Panc1 (cell line): ENCODE data around the gene DNAAF5. TPM values are rescaled to one million over a fixed set of nuclear protein-coding genes. Genes with fewer than 3 reads are reported as not detected.

ENCODE experiments used
- ATAC-seq: fragments of 200-7000 bp; cut with Tn5 transposase; 2 replicates; pipeline ENCODE4 v1.9.1; 2020; ENCODE audit warnings: mild to moderate bottlenecking, moderate library complexity
- BruUV-seq: library from RNA; stranded (reverse); fragments of 400-500 nt; replicated peaks from 2 replicates; lab custom pipeline; 2021; lab: Mats Ljungman, UMichigan
- CTCF ChIA-PET: fragments of 300-600 bp; sonication (Branson Sonifier 250); formaldehyde crosslinking; loops from one replicate; lab custom pipeline; 2022; ENCODE audit warnings: antibody characterized with exemption; lab: Charles Lee
- POLR2A ChIA-PET: fragments of 300-600 bp; sonication (Branson Sonifier 250); formaldehyde crosslinking; loops from one replicate; lab custom pipeline; 2022; ENCODE audit warnings: antibody characterized with exemption; lab: Charles Lee
- DNase-seq: peaks from one replicate; pipeline ENCODE4 v3.0.0-alpha.2; 2010; ENCODE audit warnings: low read depth, low spot score
- H3K27ac ChIP-seq: 2 replicates; pipeline ENCODE4 v1.5.1; 2011; ENCODE audit warnings: mild to moderate bottlenecking, low read length, inconsistent platforms
- H3K27me3 ChIP-seq: fragments of 200-500 bp; sonication (Bioruptor generic); 2 replicates; pipeline ENCODE4 v1.6.0; 2014; ENCODE audit warnings: low read length, inconsistent platforms; ENCODE audit not compliant: control insufficient read depth, insufficient read depth
- H3K36me3 ChIP-seq: fragments of 200-500 bp; sonication (Bioruptor generic); 2 replicates; pipeline ENCODE4 v1.5.1; 2014; ENCODE audit warnings: inconsistent platforms, mild to moderate bottlenecking, low read length, moderate library complexity; ENCODE audit not compliant: control insufficient read depth, insufficient read depth
- H3K4me1 ChIP-seq: 2 replicates; pipeline ENCODE4 v1.5.1; 2011; ENCODE audit warnings: inconsistent platforms, mild to moderate bottlenecking, low read length, moderate library complexity; ENCODE audit not compliant: control insufficient read depth, insufficient read depth
- H3K4me3 ChIP-seq, 2 experiments: 2 replicates each; pipeline ENCODE4 v1.5.1; 2011 to 2012; ENCODE audit warnings: low read depth in 2 of 2, low read length in 2 of 2, mild to moderate bottlenecking in 2 of 2, inconsistent platforms in 1 of 2, moderate library complexity in 1 of 2
- H3K9me3 ChIP-seq: fragments of 200-500 bp; sonication (Bioruptor generic); 2 replicates; pipeline ENCODE4 v1.5.1; 2014; ENCODE audit warnings: low read depth, mild to moderate bottlenecking, inconsistent platforms, low read length, moderate library complexity; ENCODE audit not compliant: control insufficient read depth, insufficient read depth
- POLR2AphosphoS5 ChIP-seq: IDR thresholded peaks from 2 replicates; pipeline ENCODE4 v1.6.1; 2012; ENCODE audit warnings: mild to moderate bottlenecking, low read depth, low read length, moderate library complexity
- SIN3A ChIP-seq: IDR thresholded peaks from 2 replicates; pipeline ENCODE4 v1.6.1; 2012; ENCODE audit warnings: low read depth, mild to moderate bottlenecking, low read length, moderate library complexity, borderline replicate concordance; ENCODE audit not compliant: insufficient read depth
- TCF7L2 ChIP-seq: IDR thresholded peaks from 2 replicates; pipeline ENCODE4 v1.6.1; 2011; ENCODE audit warnings: mild to moderate bottlenecking, low read depth, low read length, inconsistent platforms
- in situ Hi-C: cut with HindIII; loops from 2 replicates; pipeline ENCODE4 v1.10.0; 2016; ENCODE audit warnings: low sequenced_read_pairs, low pct_unique_long_range_greater_than_20kb
- intact Hi-C: fragments of 100-400 bp; cut with micrococcal nuclease; formaldehyde crosslinking; loops from one replicate; pipeline ENCODE4 v1.10.0; 2022; ENCODE audit not compliant: unreplicated experiment
- total RNA-seq: library from RNA; stranded (reverse); gene quantifications from one replicate; pipeline ENCODE4 v1.2.1, GENCODE V29; 2021; ENCODE audit not compliant: unreplicated experiment
- TF ChIP-seq, protein P1 (sequence below), 2 experiments: IDR thresholded peaks; 2 replicates each; pipeline ENCODE4 v1.6.1; 2011 to 2012; ENCODE audit warnings: low read depth in 2 of 2, control low read depth in 1 of 2, low read length in 1 of 2, mild to moderate bottlenecking in 1 of 2, moderate library complexity in 1 of 2; ENCODE audit not compliant: insufficient read depth in 1 of 2
- TF ChIP-seq, protein P2 (sequence below): fragments of 450-650 bp; IDR thresholded peaks from 2 replicates; pipeline ENCODE4 v1.5.1; 2017; ENCODE audit warnings: mild to moderate bottlenecking

The DNAAF5 gene
- total RNA-seq, 1 experiment from 2014 or later, result 79.5 TPM

DNA sequence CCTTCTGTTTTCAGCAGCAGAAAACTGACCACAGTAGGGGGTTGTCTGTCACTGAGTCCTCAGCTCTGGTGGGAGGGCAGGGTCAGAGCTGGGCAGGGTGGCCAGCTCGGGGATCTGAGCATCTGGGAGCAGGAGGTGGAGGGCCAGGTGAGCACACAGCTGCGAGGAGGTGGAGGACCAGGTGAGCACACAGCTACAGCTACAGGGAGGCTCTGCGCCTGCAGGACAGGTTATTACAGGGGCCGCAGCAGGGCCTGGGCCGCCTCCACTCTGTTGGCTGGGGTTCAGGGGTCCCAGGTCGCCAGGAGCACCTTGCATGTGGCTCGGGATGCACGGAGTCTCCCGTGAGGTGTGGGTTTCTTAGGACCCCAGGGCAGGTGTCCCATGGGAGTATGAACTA lies 53.0 kb downstream of the DNAAF5 start:
- DNase-seq (no peak), ATAC-seq (no peak)
- Histone ChIP-seq H3K9me3 (no peaks in the 10 kb centered on the region), H3K36me3 (peaks cover 22% of the 10 kb centered on the region), H3K4me1 (no peaks in the 10 kb centered on the region), H3K27ac (no peak overlapping the region), H3K27me3 (no peaks in the 10 kb centered on the region), H3K4me3 (no peak overlapping the region)
- TF ChIP-seq, protein P1, sequence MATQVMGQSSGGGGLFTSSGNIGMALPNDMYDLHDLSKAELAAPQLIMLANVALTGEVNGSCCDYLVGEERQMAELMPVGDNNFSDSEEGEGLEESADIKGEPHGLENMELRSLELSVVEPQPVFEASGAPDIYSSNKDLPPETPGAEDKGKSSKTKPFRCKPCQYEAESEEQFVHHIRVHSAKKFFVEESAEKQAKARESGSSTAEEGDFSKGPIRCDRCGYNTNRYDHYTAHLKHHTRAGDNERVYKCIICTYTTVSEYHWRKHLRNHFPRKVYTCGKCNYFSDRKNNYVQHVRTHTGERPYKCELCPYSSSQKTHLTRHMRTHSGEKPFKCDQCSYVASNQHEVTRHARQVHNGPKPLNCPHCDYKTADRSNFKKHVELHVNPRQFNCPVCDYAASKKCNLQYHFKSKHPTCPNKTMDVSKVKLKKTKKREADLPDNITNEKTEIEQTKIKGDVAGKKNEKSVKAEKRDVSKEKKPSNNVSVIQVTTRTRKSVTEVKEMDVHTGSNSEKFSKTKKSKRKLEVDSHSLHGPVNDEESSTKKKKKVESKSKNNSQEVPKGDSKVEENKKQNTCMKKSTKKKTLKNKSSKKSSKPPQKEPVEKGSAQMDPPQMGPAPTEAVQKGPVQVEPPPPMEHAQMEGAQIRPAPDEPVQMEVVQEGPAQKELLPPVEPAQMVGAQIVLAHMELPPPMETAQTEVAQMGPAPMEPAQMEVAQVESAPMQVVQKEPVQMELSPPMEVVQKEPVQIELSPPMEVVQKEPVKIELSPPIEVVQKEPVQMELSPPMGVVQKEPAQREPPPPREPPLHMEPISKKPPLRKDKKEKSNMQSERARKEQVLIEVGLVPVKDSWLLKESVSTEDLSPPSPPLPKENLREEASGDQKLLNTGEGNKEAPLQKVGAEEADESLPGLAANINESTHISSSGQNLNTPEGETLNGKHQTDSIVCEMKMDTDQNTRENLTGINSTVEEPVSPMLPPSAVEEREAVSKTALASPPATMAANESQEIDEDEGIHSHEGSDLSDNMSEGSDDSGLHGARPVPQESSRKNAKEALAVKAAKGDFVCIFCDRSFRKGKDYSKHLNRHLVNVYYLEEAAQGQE (IDR thresholded peaks at IDR 0.05; ENCODE audit: insufficient read depth in 1 of 2, low read depth in 2 of 2, low read length in 1 of 2), result no peak
- TF ChIP-seq SIN3A (no peak), TCF7L2 (no peak), POLR2AphosphoS5 (no peak)
- TF ChIP-seq, protein P2, sequence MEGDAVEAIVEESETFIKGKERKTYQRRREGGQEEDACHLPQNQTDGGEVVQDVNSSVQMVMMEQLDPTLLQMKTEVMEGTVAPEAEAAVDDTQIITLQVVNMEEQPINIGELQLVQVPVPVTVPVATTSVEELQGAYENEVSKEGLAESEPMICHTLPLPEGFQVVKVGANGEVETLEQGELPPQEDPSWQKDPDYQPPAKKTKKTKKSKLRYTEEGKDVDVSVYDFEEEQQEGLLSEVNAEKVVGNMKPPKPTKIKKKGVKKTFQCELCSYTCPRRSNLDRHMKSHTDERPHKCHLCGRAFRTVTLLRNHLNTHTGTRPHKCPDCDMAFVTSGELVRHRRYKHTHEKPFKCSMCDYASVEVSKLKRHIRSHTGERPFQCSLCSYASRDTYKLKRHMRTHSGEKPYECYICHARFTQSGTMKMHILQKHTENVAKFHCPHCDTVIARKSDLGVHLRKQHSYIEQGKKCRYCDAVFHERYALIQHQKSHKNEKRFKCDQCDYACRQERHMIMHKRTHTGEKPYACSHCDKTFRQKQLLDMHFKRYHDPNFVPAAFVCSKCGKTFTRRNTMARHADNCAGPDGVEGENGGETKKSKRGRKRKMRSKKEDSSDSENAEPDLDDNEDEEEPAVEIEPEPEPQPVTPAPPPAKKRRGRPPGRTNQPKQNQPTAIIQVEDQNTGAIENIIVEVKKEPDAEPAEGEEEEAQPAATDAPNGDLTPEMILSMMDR, result no peak
- intact Hi-C loops (loop anchor here (10.0 kb wide), 1 partner anchor 455 kb away; no protein-coding TSS in a partner anchor), in situ Hi-C loops (no loop called here)
- BruUV-seq, result no TSS peak
- ChIA-PET POLR2A (no interaction called here), CTCF (no interaction called here)

DNA sequence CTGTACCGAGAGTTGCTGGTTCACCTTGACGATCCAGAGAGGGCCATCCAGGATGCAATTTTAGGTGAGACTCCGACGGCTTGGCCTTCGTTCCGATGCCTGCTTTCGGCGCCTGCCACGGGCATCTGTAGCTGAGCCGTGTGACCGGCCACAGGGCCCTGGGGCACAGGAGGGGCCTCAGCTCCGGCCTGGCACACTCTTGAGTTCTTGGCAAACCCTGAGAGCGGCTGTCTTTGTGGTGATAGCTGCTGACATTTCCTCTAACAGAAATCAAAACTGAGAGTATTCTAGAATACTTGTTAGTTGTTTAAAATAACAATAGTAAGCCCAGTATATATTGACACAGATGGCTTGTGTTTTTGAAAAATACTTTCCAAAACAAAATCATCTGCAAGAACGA lies 53.6 kb downstream of the DNAAF5 start:
- no peak for DNase-seq
- no peaks in the 10 kb centered on the region for H3K27me3 ChIP-seq
- no peak overlapping the region for H3K27ac ChIP-seq
- POLR2A ChIA-PET, result no interaction called here
- intact Hi-C loops, result no loop called here
- no peaks in the 10 kb centered on the region for H3K4me1 ChIP-seq
- no peak for TF ChIP-seq SIN3A
- TF ChIP-seq, protein P1 (IDR thresholded peaks at IDR 0.05; ENCODE audit: insufficient read depth in 1 of 2, low read depth in 2 of 2, low read length in 1 of 2), result no peak
- TF ChIP-seq, protein P2, result no peak
- no peak for TF ChIP-seq TCF7L2
- no peak for TF ChIP-seq POLR2AphosphoS5
- H3K36me3 ChIP-seq, result peaks cover 22% of the 10 kb centered on the region
- no peak overlapping the region for H3K4me3 ChIP-seq
- no peaks in the 10 kb centered on the region for H3K9me3 ChIP-seq
- CTCF ChIA-PET, result no interaction called here
- BruUV-seq, result no TSS peak
- no peak for ATAC-seq
- in situ Hi-C loops, result no loop called here
